NCI-H1048 (cell line): ENCODE measurements around the gene KRT12.
"Not testable (repeated sequence)": the region's sequence is repeated elsewhere in the genome, so short reads cannot be mapped to it uniquely, and the experiment has no call there.

Experiments
- DNase-seq: peaks from one replicate; lab custom pipeline; 2025; lab: John Stamatoyannopoulos, UW

The KRT12 gene

DNA sequence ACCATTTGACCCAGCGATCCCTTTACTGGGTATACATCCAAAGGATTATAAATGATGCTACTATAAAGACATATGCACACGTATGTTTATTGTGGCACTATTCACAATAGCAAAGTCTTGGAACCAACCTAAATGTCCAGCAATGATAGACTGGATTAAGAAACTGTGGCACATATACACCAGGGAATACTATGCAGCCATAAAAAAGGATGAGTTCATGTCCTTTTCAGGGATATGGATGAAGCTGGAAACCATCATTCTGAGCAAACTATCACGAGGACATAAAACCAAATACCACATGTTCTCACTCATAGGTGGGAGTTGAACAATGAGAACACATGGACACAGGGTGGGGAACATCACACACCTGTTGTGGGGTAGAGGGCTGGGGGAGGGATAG, 52.4 kb downstream of the KRT12 start:
- DNase-seq = not testable (repeated sequence)

- no peak for DNase-seq
These were observed 53.2 kb downstream of the KRT12 start for GRCh38 chr17:40813804-40814203.

- DNase-seq = no peak
These were observed 54.4 kb downstream of the KRT12 start for GRCh38 chr17:40812639-40813038.
